Lower lobe of right lung (tissue), 2 donors: Measurements from ENCODE around the gene SLX4. TPM values are rescaled to one million over a fixed set of nuclear protein-coding genes. Genes with fewer than 3 reads are reported as not detected.

Experiments
- ATAC-seq, 2 donors: fragments of 200-7000 bp; cut with Tn5 transposase; one replicate each; pipeline ENCODE4 v1.9.1; 2020 to 2022; ENCODE audit warnings: mild to moderate bottlenecking in 2 of 2, moderate library complexity in 2 of 2
- DNase-seq: peaks from one replicate; pipeline ENCODE4 v3.0.0-alpha.2; 2020
- H3K27ac ChIP-seq: fragments of 200-600 bp; one replicate; pipeline ENCODE4 v1.8.0; 2022
- H3K27me3 ChIP-seq: fragments of 200-600 bp; one replicate; pipeline ENCODE4 v1.8.0; 2022; ENCODE audit warnings: low read depth
- H3K36me3 ChIP-seq: fragments of 200-600 bp; one replicate; pipeline ENCODE4 v1.8.0; 2022; ENCODE audit warnings: mild to moderate bottlenecking
- H3K4me1 ChIP-seq: fragments of 200-600 bp; one replicate; pipeline ENCODE4 v1.8.0; 2022
- H3K4me3 ChIP-seq: fragments of 200-600 bp; one replicate; pipeline ENCODE4 v1.8.0; 2022; ENCODE audit warnings: mild to moderate bottlenecking
- H3K9me3 ChIP-seq: fragments of 200-600 bp; one replicate; pipeline ENCODE4 v1.8.0; 2022
- intact Hi-C: fragments of 100-400 bp; cut with DNase I; formaldehyde crosslinking; loops from one replicate; pipeline ENCODE4 v1.11.0; 2022
- total RNA-seq: library from RNA; stranded (reverse); fragmentation: NEBNext Ultra II Directional; extraction: Animal tissue kit (Norgen Biotek cat#: 25700); gene quantifications from one replicate; pipeline ENCODE4 v1.2.1, GENCODE V29; 2021
- TF ChIP-seq, protein P1 (sequence below): fragments of 200-600 bp; IDR thresholded peaks from one replicate; pipeline ENCODE4 v1.8.0; 2022; ENCODE audit warnings: antibody characterized with exemption, mild to moderate bottlenecking
- donor health status: DM: no; HTN: yes; CAD: no; lungs with severe emphysema.

The SLX4 gene
- total RNA-seq, 1 donor from 2014 or later = 5.7 TPM

GRCh38 chr16:3655030-3655395 is 43.6 kb upstream of the SLX4 start:
- Histone ChIP-seq H3K27me3 (no peaks in the 10 kb centered on the region), H3K9me3 (no peaks in the 10 kb centered on the region), H3K36me3 (peaks cover 64% of the 10 kb centered on the region), H3K4me3 (no peak overlapping the region), H3K27ac (no peak overlapping the region), H3K4me1 (no peaks in the 10 kb centered on the region)
- intact Hi-C loops = no loop called here
- no peak for ATAC-seq
- DNase-seq = peak; percentile 25
- TF ChIP-seq, protein P1, sequence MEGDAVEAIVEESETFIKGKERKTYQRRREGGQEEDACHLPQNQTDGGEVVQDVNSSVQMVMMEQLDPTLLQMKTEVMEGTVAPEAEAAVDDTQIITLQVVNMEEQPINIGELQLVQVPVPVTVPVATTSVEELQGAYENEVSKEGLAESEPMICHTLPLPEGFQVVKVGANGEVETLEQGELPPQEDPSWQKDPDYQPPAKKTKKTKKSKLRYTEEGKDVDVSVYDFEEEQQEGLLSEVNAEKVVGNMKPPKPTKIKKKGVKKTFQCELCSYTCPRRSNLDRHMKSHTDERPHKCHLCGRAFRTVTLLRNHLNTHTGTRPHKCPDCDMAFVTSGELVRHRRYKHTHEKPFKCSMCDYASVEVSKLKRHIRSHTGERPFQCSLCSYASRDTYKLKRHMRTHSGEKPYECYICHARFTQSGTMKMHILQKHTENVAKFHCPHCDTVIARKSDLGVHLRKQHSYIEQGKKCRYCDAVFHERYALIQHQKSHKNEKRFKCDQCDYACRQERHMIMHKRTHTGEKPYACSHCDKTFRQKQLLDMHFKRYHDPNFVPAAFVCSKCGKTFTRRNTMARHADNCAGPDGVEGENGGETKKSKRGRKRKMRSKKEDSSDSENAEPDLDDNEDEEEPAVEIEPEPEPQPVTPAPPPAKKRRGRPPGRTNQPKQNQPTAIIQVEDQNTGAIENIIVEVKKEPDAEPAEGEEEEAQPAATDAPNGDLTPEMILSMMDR = no peak

DNA sequence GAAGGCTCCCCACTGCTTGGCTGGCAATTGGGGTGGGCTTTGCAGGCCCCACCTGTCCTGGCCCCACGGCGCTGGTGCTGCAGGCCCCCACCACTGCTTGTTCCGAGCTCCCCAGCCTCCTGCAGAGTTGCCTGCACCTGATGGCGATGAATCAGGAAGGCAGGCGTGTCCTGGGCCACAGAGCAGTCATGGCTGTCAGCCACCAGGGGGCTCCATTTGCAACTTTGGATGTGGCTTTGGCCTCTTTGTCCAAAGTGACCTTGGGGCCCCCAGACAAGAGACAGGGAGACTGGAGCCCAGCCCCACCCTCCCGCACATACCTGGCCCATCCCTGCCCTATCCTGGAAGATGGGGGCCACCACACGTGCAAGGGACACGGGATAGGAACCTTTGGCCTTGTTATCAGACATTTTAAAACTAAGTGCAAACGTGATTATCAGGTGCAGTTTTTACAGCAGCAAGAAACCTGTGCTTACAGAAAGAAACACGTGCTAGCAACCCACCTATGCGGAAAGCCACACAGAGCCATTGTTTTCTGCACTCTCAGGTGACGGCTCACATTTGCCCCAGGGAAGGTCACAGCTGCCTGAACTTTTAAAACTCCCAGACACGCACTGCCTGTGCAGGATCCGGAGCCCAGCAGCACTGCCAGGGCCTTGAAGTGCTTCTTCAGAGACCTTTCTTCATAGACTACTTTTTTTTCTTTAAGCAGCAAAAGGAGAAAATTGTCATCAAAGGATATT is 43.0 kb upstream of the SLX4 start, which contains the start of gene DNASE1:
TSS of gene DNASE1 (plus strand) at position 443 of the 743 bp plus-strand sequence. CDS start 683 bp downstream, outside the sequence.
- H3K4me1 ChIP-seq = no peaks in the 10 kb centered on the region
- H3K4me3 ChIP-seq = no peak within 1 kb of the TSS
- DNase-seq (peak; percentile 67), ATAC-seq (peak; percentile 47 to 75)
- H3K27me3 ChIP-seq = no peaks in the 10 kb centered on the region
- H3K27ac ChIP-seq = no peak within 1 kb of the TSS
- peaks cover 58% of the 10 kb centered on the region for H3K36me3 ChIP-seq
- intact Hi-C loops = no loop called here
- TF ChIP-seq, protein P1 = peak; percentile 76
- H3K9me3 ChIP-seq = no peaks in the 10 kb centered on the region

- intact Hi-C loops = no loop called here
Measured at GRCh38 chr16:3652373-3653195, 41.2 kb upstream of the SLX4 start.

GRCh38 chr16:3651461-3652372 is 40.3 kb upstream of the SLX4 start:
- Histone ChIP-seq H3K36me3 (peaks cover 31% of the 10 kb centered on the region), H3K27ac (no peak overlapping the region), H3K4me1 (no peaks in the 10 kb centered on the region), H3K27me3 (no peaks in the 10 kb centered on the region), H3K4me3 (no peak overlapping the region), H3K9me3 (no peaks in the 10 kb centered on the region)
- ATAC-seq (no peak), DNase-seq (peak; percentile 20)
- TF ChIP-seq, protein P1 = no peak
- intact Hi-C loops = no loop called here

More at GRCh38 chr16:3652373-3653195, 41.2 kb upstream of the SLX4 start:
- no peak overlapping the region for H3K4me3 ChIP-seq
- peaks cover 40% of the 10 kb centered on the region for H3K36me3 ChIP-seq
- H3K4me1 ChIP-seq = no peaks in the 10 kb centered on the region
- DNase-seq (peak; percentile 20), ATAC-seq (no peak)
- H3K27me3 ChIP-seq = no peaks in the 10 kb centered on the region
- no peak overlapping the region for H3K27ac ChIP-seq
- H3K9me3 ChIP-seq = no peaks in the 10 kb centered on the region
- TF ChIP-seq, protein P1 = no peak
